ENCODE data around the gene NCKAP5.

DNA sequence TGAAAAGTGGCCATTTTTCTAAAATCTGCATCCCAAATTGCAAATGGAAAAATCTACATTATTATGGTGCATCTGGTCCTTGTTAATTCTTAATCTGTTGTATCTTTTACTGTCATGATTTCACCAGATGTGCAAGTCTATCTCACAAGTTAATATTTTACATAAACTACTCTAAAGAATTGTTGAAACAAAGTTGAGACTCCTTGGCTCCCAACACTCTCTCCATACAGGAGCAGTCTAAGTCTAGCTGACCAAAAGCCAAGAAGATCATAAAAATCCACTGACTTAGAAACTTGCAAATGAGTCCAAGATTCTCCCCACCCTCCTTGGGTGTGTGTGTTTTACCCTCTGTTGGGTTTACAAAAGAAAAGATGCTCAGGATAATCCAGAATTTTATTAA lies 85.1 kb downstream of the NCKAP5 start:
- no peak for TF ChIP-seq CBX5 (IDR thresholded peaks at IDR 0.05; ENCODE audit: low read depth, low read length)
- TF ChIP-seq JUN (IDR thresholded peaks at IDR 0.05; ENCODE audit: low read depth, low read length): no peak
- TF ChIP-seq, protein P1, sequence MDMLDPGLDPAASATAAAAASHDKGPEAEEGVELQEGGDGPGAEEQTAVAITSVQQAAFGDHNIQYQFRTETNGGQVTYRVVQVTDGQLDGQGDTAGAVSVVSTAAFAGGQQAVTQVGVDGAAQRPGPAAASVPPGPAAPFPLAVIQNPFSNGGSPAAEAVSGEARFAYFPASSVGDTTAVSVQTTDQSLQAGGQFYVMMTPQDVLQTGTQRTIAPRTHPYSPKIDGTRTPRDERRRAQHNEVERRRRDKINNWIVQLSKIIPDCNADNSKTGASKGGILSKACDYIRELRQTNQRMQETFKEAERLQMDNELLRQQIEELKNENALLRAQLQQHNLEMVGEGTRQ (IDR thresholded peaks at IDR 0.05; ENCODE audit: low read length): no peak
- no peak for TF ChIP-seq TAF1 (IDR thresholded peaks at IDR 0.05; ENCODE audit: low read depth, low read length)
- TF ChIP-seq, protein P2, sequence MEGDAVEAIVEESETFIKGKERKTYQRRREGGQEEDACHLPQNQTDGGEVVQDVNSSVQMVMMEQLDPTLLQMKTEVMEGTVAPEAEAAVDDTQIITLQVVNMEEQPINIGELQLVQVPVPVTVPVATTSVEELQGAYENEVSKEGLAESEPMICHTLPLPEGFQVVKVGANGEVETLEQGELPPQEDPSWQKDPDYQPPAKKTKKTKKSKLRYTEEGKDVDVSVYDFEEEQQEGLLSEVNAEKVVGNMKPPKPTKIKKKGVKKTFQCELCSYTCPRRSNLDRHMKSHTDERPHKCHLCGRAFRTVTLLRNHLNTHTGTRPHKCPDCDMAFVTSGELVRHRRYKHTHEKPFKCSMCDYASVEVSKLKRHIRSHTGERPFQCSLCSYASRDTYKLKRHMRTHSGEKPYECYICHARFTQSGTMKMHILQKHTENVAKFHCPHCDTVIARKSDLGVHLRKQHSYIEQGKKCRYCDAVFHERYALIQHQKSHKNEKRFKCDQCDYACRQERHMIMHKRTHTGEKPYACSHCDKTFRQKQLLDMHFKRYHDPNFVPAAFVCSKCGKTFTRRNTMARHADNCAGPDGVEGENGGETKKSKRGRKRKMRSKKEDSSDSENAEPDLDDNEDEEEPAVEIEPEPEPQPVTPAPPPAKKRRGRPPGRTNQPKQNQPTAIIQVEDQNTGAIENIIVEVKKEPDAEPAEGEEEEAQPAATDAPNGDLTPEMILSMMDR (IDR thresholded peaks at IDR 0.05; ENCODE audit: control extremely low read depth in 1 of 3, insufficient read depth in 1 of 3, low read depth in 1 of 3, low read length in 3 of 3): no peak
- no peak for TF ChIP-seq SUZ12 (IDR thresholded peaks at IDR 0.05; ENCODE audit: low read length)
- no peak for TF ChIP-seq CEBPB (IDR thresholded peaks at IDR 0.05; ENCODE audit: low read depth, low read length)
- TF ChIP-seq, protein P3, sequence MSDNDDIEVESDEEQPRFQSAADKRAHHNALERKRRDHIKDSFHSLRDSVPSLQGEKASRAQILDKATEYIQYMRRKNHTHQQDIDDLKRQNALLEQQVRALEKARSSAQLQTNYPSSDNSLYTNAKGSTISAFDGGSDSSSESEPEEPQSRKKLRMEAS (IDR thresholded peaks at IDR 0.05): no peak
- TF ChIP-seq ATF2 (IDR thresholded peaks at IDR 0.05; ENCODE audit: low read length): no peak
- no peak for TF ChIP-seq SIN3A (conservative IDR thresholded peaks at IDR 0.05 in 1 of 2, IDR thresholded peaks at IDR 0.05 in 1 of 2; ENCODE audit: low read depth in 1 of 2, low read length in 2 of 2)
- TF ChIP-seq SAP30 (IDR thresholded peaks at IDR 0.05; ENCODE audit: insufficient read depth, insufficient replicate concordance, low read length): no peak
